GM12878 (cell line): ENCODE measurements around the gene GPRC5C.

ENCODE experiments used
- CEBPB ChIP-seq, 2 experiments: fragments of 150-350 bp in 1 of 2; IDR thresholded peaks; 2 replicates each; pipeline ENCODE4 v1.6.1; 2012 to 2014; ENCODE audit warnings: low read depth in 2 of 2, low read length in 2 of 2, borderline replicate concordance in 1 of 2, inconsistent platforms in 1 of 2
- EP300 ChIP-seq, 2 experiments: fragments of 150-350 bp in 1 of 2; IDR thresholded peaks; 2 replicates each; pipeline ENCODE4 v1.6.1; 2011 to 2012; ENCODE audit warnings: low read depth in 2 of 2, low read length in 2 of 2, borderline replicate concordance in 1 of 2, improper control_type of control experiment in 1 of 2, inconsistent platforms in 1 of 2; ENCODE audit not compliant: control insufficient read depth in 1 of 2
- POLR2AphosphoS5 ChIP-seq: IDR thresholded peaks from 2 replicates; pipeline ENCODE4 v1.6.1; 2011; ENCODE audit warnings: mild to moderate bottlenecking, low read length, inconsistent platforms
- SUPT20H ChIP-seq: IDR thresholded peaks from 2 replicates; pipeline ENCODE4 v1.6.1; 2011; ENCODE audit warnings: low read depth, mild to moderate bottlenecking, low read length, moderate library complexity, borderline replicate concordance; ENCODE audit not compliant: control insufficient read depth
- SUZ12 ChIP-seq: fragments of 200-600 bp; sonication (generic); IDR thresholded peaks from one replicate; pipeline ENCODE4 v1.6.1; 2018; ENCODE audit warnings: antibody characterized with exemption, mild to moderate bottlenecking; ENCODE audit not compliant: unreplicated experiment

- TF ChIP-seq POLR2AphosphoS5, result no peak
- no peak for TF ChIP-seq SUPT20H
- no peak for TF ChIP-seq EP300 (IDR thresholded peaks at IDR 0.05; ENCODE audit: borderline replicate concordance in 1 of 2, control insufficient read depth in 1 of 2, low read depth in 2 of 2, low read length in 2 of 2)
- no peak for TF ChIP-seq SUZ12
- TF ChIP-seq CEBPB (IDR thresholded peaks at IDR 0.05; ENCODE audit: borderline replicate concordance in 1 of 2, low read depth in 2 of 2, low read length in 2 of 2), result no peak
Measured at GRCh38 chr17:74454197-74455024, 22.5 kb downstream of the GPRC5C start.
